Thyroid gland (tissue), 4 donors: ENCODE data around the gene TEN1. TPM values are rescaled to one million over a fixed set of nuclear protein-coding genes. Genes with fewer than 3 reads are reported as not detected.
A peak's percentile ranks its signal among the peaks of the same experiment; 100 is the strongest.

Experiments used
- DNase-seq, 2 donors: peaks; one replicate each; pipeline ENCODE4 v3.0.0-alpha.2; 2019
- H3K27ac ChIP-seq, 3 donors: fragments of 200-600 bp; sonication (generic); 1 replicate in 2 of 3; 2 replicates in 1 of 3; pipeline ENCODE4 v1.5.1; 2016 to 2019; ENCODE audit warnings: mild to moderate bottlenecking in 1 of 3, moderate library complexity in 1 of 3
- H3K27me3 ChIP-seq: fragments of 200-600 bp; sonication (generic); one replicate; pipeline ENCODE4 v1.5.1; 2019
- H3K36me3 ChIP-seq, 2 donors: fragments of 200-600 bp; sonication (generic); one replicate each; pipeline ENCODE4 v1.5.1; 2016 to 2019
- H3K4me1 ChIP-seq, 2 donors: fragments of 200-600 bp; sonication (generic); one replicate each; pipeline ENCODE4 v1.5.1; 2017 to 2019
- H3K4me3 ChIP-seq, 3 donors: fragments of 200-600 bp; sonication (generic); replicated peaks in 1 of 3; 1 replicate in 2 of 3; 2 replicates in 1 of 3; pipeline ENCODE4 v1.5.1; 2016; ENCODE audit warnings: mild to moderate bottlenecking in 1 of 3
- H3K9me3 ChIP-seq: fragments of 200-600 bp; sonication (generic); one replicate; pipeline ENCODE4 v1.5.1; 2017
- POLR2A ChIP-seq, 2 donors: fragments of 450-650 bp; IDR thresholded peaks; one replicate each; pipeline ENCODE4 v1.6.1; 2017; ENCODE audit warnings: antibody characterized with exemption in 2 of 2, mild to moderate bottlenecking in 2 of 2, moderate library complexity in 1 of 2
- WGBS, 2 donors: methylation state at CpG; one replicate each; pipeline ENCODE4 v1.1.5; 2017; 5-methylcytosine and 5-hydroxymethylcytosine counted together
- intact Hi-C: fragments of 100-400 bp; cut with DNase I; formaldehyde crosslinking; loops from one replicate; pipeline ENCODE4 v1.15.1; 2023
- total RNA-seq, 4 donors: library from RNA; depleted of rRNA; stranded (reverse); fragments of >200 nt; gene quantifications; one replicate each; pipeline ENCODE4 v1.2.3, GENCODE V29; 2016
- TF ChIP-seq, protein P1 (sequence below), 6 experiments: fragments of 200-600 bp in 3 of 6; fragments of 450-650 bp in 3 of 6; sonication (generic) in 3 of 6; IDR thresholded peaks; one replicate each; pipeline ENCODE4 v1.5.1; 2016 to 2019; ENCODE audit warnings: antibody characterized with exemption in 6 of 6, mild to moderate bottlenecking in 2 of 6, inconsistent platforms in 1 of 6, moderate library complexity in 1 of 6

TEN1 gene
- total RNA-seq, 4 donors from 2014 or later = 9.5 to 24.2 (median 15.3) TPM

DNA sequence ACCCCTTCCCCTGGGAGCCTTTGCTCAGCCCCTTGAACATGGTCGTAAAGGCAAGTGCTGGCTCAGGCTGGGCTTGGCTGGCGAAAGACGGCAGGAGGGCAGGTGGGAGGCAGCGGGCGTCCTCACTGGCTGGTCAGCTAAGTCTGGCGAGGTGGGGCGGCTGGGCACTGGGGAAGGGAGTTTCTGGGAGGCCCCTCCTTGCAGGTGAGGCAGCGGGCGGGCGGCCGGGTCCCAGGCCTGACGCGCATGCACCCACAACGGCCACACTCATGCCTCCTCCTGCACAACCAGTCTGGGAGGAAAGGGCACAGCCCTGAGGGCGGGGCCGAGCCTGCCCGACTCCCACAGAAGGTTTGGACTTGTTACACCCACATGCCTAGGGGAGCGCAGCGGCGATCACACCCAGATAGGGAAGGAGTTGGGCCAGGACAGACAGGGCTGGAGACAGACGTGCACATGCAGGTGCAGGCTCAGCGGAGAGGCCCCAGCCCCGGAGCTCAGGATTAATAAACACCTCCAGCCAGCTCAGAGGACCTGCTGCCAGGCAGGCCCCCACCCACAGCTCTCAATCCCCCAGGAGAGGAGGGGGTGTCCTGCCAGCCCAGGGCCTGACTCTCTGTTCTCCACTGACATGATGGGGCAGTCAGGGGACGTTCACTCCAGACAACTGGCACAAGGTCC lies 48.3 kb downstream of the TEN1 start, which contains the start of gene EVPL:
TSS of gene EVPL (minus strand) at position 148 of the 681 bp plus-strand sequence. CDS start at position 40, 108 bp downstream.
- Histone ChIP-seq H3K27ac (peak within 1 kb of the TSS; percentile 15 to 82 (median 68)), H3K9me3 (no peaks in the 10 kb centered on the region), H3K4me3 (peak within 1 kb of the TSS in 2 of 3 donors; percentile 18 to 34), H3K4me1 (peaks cover 9 to 11% of the 10 kb centered on the region in 2 donors), H3K36me3 (peaks cover 0 to 3% of the 10 kb centered on the region in 2 donors), H3K27me3 (no peaks in the 10 kb centered on the region)
- peak; percentile 97 to 98 for DNase-seq
- 22 to 45% methylated on average over 1 to 13 of the region's 24 CpGs for WGBS, 2 donors
- TF ChIP-seq POLR2A (IDR thresholded peaks at IDR 0.05) = peak in 1 of 2 donors; percentile 78
- TF ChIP-seq, protein P1, sequence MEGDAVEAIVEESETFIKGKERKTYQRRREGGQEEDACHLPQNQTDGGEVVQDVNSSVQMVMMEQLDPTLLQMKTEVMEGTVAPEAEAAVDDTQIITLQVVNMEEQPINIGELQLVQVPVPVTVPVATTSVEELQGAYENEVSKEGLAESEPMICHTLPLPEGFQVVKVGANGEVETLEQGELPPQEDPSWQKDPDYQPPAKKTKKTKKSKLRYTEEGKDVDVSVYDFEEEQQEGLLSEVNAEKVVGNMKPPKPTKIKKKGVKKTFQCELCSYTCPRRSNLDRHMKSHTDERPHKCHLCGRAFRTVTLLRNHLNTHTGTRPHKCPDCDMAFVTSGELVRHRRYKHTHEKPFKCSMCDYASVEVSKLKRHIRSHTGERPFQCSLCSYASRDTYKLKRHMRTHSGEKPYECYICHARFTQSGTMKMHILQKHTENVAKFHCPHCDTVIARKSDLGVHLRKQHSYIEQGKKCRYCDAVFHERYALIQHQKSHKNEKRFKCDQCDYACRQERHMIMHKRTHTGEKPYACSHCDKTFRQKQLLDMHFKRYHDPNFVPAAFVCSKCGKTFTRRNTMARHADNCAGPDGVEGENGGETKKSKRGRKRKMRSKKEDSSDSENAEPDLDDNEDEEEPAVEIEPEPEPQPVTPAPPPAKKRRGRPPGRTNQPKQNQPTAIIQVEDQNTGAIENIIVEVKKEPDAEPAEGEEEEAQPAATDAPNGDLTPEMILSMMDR (IDR thresholded peaks at IDR 0.05) = peak in 1 of 6 experiments; percentile 9
- intact Hi-C loops = no loop called here

DNA sequence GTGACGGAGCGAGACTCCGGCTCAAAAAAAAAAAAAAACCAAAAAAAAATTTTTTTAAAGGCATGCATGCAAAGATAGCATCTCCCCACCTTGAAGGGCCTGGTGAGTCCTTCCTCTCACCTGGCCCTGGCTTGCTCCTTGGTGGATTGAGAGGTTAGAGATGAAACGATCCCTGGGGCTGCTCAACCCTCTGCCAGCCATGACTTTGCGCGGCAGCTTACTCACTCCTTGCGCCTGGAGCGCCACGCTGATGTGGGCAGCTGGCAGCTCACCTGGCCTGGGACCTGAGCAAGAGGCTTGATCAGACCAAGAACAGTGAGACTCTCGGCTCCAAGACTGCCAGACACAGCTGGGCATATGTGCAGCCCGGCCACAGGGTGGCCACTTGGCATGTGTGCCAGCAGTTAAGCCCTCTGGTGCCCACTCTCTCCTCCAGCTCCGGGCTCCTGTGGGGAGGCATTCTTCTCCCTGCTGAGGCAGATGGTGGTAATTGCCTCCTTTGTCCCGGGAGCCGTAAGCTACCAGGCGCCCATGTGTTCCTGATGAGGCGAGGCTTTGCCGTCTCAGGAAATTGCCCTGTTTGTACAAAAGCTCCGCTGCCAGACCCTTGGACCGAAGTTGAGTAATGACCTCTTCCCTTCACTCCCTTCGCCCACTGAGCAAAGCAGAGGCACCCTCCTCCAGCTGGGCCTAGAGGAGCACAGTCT lies 53.2 kb downstream of the TEN1 start:
- TF ChIP-seq, protein P1 (IDR thresholded peaks at IDR 0.05) = no peak
- TF ChIP-seq POLR2A (IDR thresholded peaks at IDR 0.05) = no peak
- H3K4me3 ChIP-seq = no peak overlapping the region
- H3K4me1 ChIP-seq = peaks cover 5 to 6% of the 10 kb centered on the region in 2 donors
- H3K27ac ChIP-seq = no peak overlapping the region
- intact Hi-C loops = no loop called here
- 80 to 84% methylated on average over 20 of the region's 20 CpGs for WGBS, 2 donors
- no peaks in the 10 kb centered on the region for H3K27me3 ChIP-seq
- H3K9me3 ChIP-seq = no peaks in the 10 kb centered on the region
- no peaks in the 10 kb centered on the region for H3K36me3 ChIP-seq
- DNase-seq = no peak

DNA sequence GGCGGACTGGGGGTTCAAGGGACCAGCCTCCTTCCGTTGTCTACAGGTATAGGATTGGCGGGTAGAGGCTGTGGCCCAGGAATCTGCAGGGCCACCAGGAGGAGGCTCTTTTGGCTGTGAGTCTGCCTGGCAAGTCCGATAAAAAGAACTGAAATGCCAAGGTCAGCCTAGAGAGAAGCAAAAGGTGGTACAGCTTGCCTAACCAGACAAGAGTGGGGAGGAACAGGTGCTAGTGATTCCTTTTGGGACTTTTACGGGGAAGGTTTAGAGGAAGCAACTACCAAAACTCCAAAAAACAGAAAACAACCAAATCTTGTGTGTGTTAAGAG lies 53.7 kb downstream of the TEN1 start:
- H3K36me3 ChIP-seq = no peaks in the 10 kb centered on the region
- 94 to 99% methylated on average over 5 of the region's 5 CpGs for whole genome bisulfite sequencing, 2 donors
- no peak for DNase-seq
- no peaks in the 10 kb centered on the region for H3K9me3 ChIP-seq
- intact Hi-C loops = no loop called here
- H3K4me3 ChIP-seq = no peak overlapping the region
- H3K27me3 ChIP-seq = no peaks in the 10 kb centered on the region
- H3K27ac ChIP-seq = no peak overlapping the region
- TF ChIP-seq, protein P1 (IDR thresholded peaks at IDR 0.05) = no peak
- TF ChIP-seq POLR2A (IDR thresholded peaks at IDR 0.05) = no peak
- peaks cover 1 to 2% of the 10 kb centered on the region in 2 donors for H3K4me1 ChIP-seq

DNA sequence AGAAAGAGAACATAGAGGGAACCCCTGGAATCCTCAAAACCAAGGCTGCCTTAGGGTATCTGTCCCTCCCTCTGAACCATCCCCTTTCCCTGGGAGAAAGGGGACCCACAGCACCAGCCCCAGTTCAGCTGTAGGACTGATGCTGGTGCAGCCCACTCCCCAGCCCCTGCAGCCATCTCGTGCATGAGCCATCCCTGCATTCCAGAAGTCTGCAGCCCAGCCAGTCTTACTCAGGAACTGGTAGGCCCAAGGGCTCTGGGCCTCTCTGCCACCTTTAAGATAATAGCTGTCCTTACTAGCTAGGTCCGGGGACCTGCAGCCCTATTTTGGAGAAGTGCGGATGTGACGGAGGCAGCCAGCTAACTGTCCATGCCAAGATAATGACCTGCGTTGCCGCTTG lies 54.1 kb downstream of the TEN1 start:
- intact Hi-C loops = no loop called here
- TF ChIP-seq, protein P1 (IDR thresholded peaks at IDR 0.05) = no peak
- TF ChIP-seq POLR2A (IDR thresholded peaks at IDR 0.05) = no peak
- no peaks in the 10 kb centered on the region for H3K27me3 ChIP-seq
- no peaks in the 10 kb centered on the region for H3K4me1 ChIP-seq
- peaks cover 0 to 1% of the 10 kb centered on the region in 2 donors for H3K36me3 ChIP-seq
- H3K27ac ChIP-seq = no peak overlapping the region
- WGBS, 2 donors = 92 to 93% methylated on average over 6 of the region's 6 CpGs
- H3K9me3 ChIP-seq = no peaks in the 10 kb centered on the region
- no peak overlapping the region for H3K4me3 ChIP-seq
- no peak for DNase-seq
